CD4-positive, alpha-beta memory T cell (primary cell): Measurements from ENCODE around the gene C9orf57. TPM values are rescaled to one million over a fixed set of nuclear protein-coding genes. Genes with fewer than 3 reads are reported as not detected.
"Not testable (repeated sequence)": the region's sequence is repeated elsewhere in the genome, so short reads cannot be mapped to it uniquely, and the experiment has no call there.

Experiments
- CTCF ChIA-PET: fragments of 350-600 bp; sonication (Branson Sonifier 250); formaldehyde crosslinking; loops from one replicate; lab custom pipeline; 2021; ENCODE audit warnings: inconsistent platforms; ENCODE audit not compliant: partially characterized antibody; lab: Charles Lee
- POLR2A ChIA-PET: fragments of 350-600 bp; sonication (Branson Sonifier 250); formaldehyde crosslinking; loops from one replicate; lab custom pipeline; 2021; ENCODE audit not compliant: partially characterized antibody; lab: Charles Lee
- DNase-seq, 5 donors: peaks; one replicate each; pipeline versions ENCODE4 v3.0.0 to v3.0.0-alpha.2; 2020 to 2022; ENCODE audit warnings: mixed read lengths in 1 of 5
- H3K27ac ChIP-seq: one replicate; pipeline ENCODE4 v1.7.0; 2013; ENCODE audit warnings: low read depth, low read length
- H3K27me3 ChIP-seq: 2 replicates; pipeline ENCODE4 v1.7.0; 2013; ENCODE audit warnings: mild to moderate bottlenecking, low read length, moderate library complexity; ENCODE audit not compliant: insufficient read depth
- H3K36me3 ChIP-seq: 2 replicates; pipeline ENCODE4 v1.7.0; 2013; ENCODE audit warnings: mild to moderate bottlenecking, low read length, moderate library complexity; ENCODE audit not compliant: insufficient read depth
- H3K4me1 ChIP-seq: 2 replicates; pipeline ENCODE4 v1.7.0; 2013; ENCODE audit warnings: mild to moderate bottlenecking, low read length, moderate library complexity; ENCODE audit not compliant: insufficient read depth
- H3K4me3 ChIP-seq, 2 donors: one replicate each; pipeline ENCODE4 v1.7.0; 2013; ENCODE audit warnings: low read length in 2 of 2, mild to moderate bottlenecking in 1 of 2
- H3K9me3 ChIP-seq, 2 donors: one replicate each; pipeline ENCODE4 v1.7.0; 2013; ENCODE audit warnings: low read length in 2 of 2, control low read depth in 1 of 2; ENCODE audit not compliant: control insufficient read depth in 1 of 2
- H3K27ac Mint-ChIP-seq, 7 donors: one replicate each; pipeline ENCODE4 v1.8.0; 2020 to 2021; ENCODE audit warnings: mixed read lengths in 7 of 7, mild to moderate bottlenecking in 6 of 7, inconsistent platforms in 3 of 7, moderate library complexity in 3 of 7
- H3K27me3 Mint-ChIP-seq, 2 donors: one replicate each; pipeline ENCODE4 v1.8.0; 2020 to 2021; ENCODE audit warnings: mixed read lengths in 2 of 2
- H3K36me3 Mint-ChIP-seq, 2 donors: one replicate each; pipeline ENCODE4 v1.8.0; 2020 to 2021; ENCODE audit warnings: mixed read lengths in 2 of 2, inconsistent platforms in 1 of 2, mild to moderate bottlenecking in 1 of 2
- H3K4me1 Mint-ChIP-seq, 4 donors: one replicate each; pipeline ENCODE4 v1.8.0; 2020 to 2021; ENCODE audit warnings: mixed read lengths in 4 of 4, mild to moderate bottlenecking in 1 of 4
- H3K4me3 Mint-ChIP-seq, 8 donors: one replicate each; pipeline ENCODE4 v1.8.0; 2020 to 2021; ENCODE audit warnings: mixed read lengths in 8 of 8, mild to moderate bottlenecking in 7 of 8, moderate library complexity in 6 of 8, inconsistent platforms in 3 of 8
- H3K9me3 Mint-ChIP-seq, 8 donors: one replicate each; pipeline ENCODE4 v1.8.0; 2020 to 2021; ENCODE audit warnings: mixed read lengths in 8 of 8, mild to moderate bottlenecking in 5 of 8, inconsistent platforms in 3 of 8, moderate library complexity in 1 of 8
- intact Hi-C: fragments of 100-400 bp; cut with micrococcal nuclease; formaldehyde crosslinking; loops from one replicate; pipeline ENCODE4 v1.15.1; 2023
- polyA plus RNA-seq, 2 donors: library from polyadenylated mRNA; unstranded; fragments of 300-500 nt; fragmentation: Illumina TruSeq; gene quantifications; one replicate each; pipeline ENCODE4 v1.2.3, GENCODE V29; 2021
- total RNA-seq, 2 experiments: library from RNA; stranded (reverse); gene quantifications; one replicate each; pipeline ENCODE4 v1.2.3, GENCODE V29; 2021

Gene C9orf57
- total and polyA plus RNA-seq, 4 experiments from 2014 or later: not detected

DNA sequence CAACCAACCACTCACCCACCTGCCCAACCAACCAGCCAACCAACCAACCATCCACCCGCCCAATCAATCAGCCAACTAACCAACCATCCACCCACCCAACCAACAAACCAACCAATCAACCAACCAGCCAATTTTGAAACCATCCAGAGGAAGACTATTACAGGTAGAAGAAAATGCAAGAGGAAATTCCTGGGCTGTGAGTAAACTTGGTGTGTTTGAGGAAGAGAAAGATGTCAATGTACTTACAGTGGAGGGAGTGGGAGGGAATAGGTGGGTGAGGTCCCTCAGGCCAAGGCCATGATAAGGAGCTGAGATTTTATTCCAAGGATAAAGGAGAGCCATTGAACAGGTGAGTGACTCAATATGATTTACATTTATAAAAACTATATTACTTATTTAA, 30.4 kb downstream of the C9orf57 start:
- Histone ChIP-seq H3K27ac (no peak overlapping the region), H3K4me3 (no peak overlapping the region), H3K4me1 (no peaks in the 10 kb centered on the region), H3K27me3 (no peaks in the 10 kb centered on the region), H3K9me3 (no peaks in the 10 kb centered on the region), H3K36me3 (no peaks in the 10 kb centered on the region)
- H3K27ac Mint-ChIP-seq: no peak overlapping the region
- peak overlapping the region in 1 of 8 donors; percentile 41 for H3K4me3 Mint-ChIP-seq
- ChIA-PET CTCF (interaction anchor here (2.1 kb wide), 1 partner anchor 9 kb away, joined by 21 read pairs; no protein-coding TSS in a partner anchor), POLR2A (no interaction called here)
- peaks cover 4% of the 10 kb centered on the region in 2 donors for H3K27me3 Mint-ChIP-seq
- H3K9me3 Mint-ChIP-seq: peaks cover 0 to 4% (median 0%) of the 10 kb centered on the region in 8 donors
- DNase-seq: no peak
- no peaks in the 10 kb centered on the region for H3K36me3 Mint-ChIP-seq
- H3K4me1 Mint-ChIP-seq: no peaks in the 10 kb centered on the region
- intact Hi-C loops: loop anchor here (10.0 kb wide), 2 partner anchors 1105 to 1385 kb away; no protein-coding TSS in a partner anchor

- DNase-seq: no peak
- H3K9me3 ChIP-seq: no peaks in the 10 kb centered on the region
- ChIA-PET CTCF (interaction anchor here (0.9 to 8.1 kb wide), 22 partner anchors 9 to 740 kb away, joined by 3 to 125 read pairs (median 6); partner anchors contain the start of genes ABHD17B and C9orf85), POLR2A (no interaction called here)
- H3K9me3 Mint-ChIP-seq: peaks cover 0 to 3% (median 0%) of the 10 kb centered on the region in 8 donors
- no peak overlapping the region for H3K4me3 Mint-ChIP-seq
- peaks cover 3 to 4% of the 10 kb centered on the region in 2 donors for H3K27me3 Mint-ChIP-seq
- H3K36me3 ChIP-seq: no peaks in the 10 kb centered on the region
- H3K27ac ChIP-seq: no peak overlapping the region
- H3K4me1 ChIP-seq: no peaks in the 10 kb centered on the region
- no peaks in the 10 kb centered on the region for H3K36me3 Mint-ChIP-seq
- intact Hi-C loops: loop anchor here (1.0 to 10.0 kb wide), 6 partner anchors 219 to 1381 kb away; no protein-coding TSS in a partner anchor
- no peaks in the 10 kb centered on the region for H3K4me1 Mint-ChIP-seq
- H3K4me3 ChIP-seq: no peak overlapping the region
- no peaks in the 10 kb centered on the region for H3K27me3 ChIP-seq
- no peak overlapping the region for H3K27ac Mint-ChIP-seq
Measured at GRCh38 chr9:72025906-72026305, 34.5 kb downstream of the C9orf57 start.

DNA sequence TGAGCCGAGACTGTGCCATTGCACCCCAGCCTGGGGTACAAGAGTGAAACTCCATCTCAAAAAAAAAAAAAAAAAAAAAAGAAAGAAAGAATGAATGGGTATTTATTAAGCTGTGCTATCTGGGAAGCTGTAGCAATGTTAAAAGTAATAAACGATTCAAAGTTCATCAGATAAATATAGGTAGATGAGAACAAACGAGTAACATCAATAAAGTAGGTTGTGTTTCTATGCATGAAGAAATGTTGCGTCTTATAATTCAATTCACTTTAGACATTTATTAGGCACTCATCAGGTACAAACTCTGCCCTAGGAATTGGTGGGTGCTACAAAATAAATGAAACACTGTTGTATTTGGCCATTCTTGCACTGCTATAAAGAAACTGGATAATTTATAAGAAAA, 36.8 kb downstream of the C9orf57 start:
- Histone ChIP-seq H3K36me3 (no peaks in the 10 kb centered on the region), H3K4me3 (no peak overlapping the region), H3K9me3 (no peaks in the 10 kb centered on the region), H3K4me1 (no peaks in the 10 kb centered on the region), H3K27ac (no peak overlapping the region), H3K27me3 (no peaks in the 10 kb centered on the region)
- Mint-ChIP-seq H3K27me3 (peaks cover 0 to 2% of the 10 kb centered on the region in 2 donors), H3K4me3 (no peak overlapping the region), H3K27ac (no peak overlapping the region), H3K36me3 (no peaks in the 10 kb centered on the region), H3K9me3 (no peaks in the 10 kb centered on the region), H3K4me1 (no peaks in the 10 kb centered on the region)
- ChIA-PET CTCF (interaction anchor here (0.9 to 8.1 kb wide), 13 partner anchors 7 to 738 kb away, joined by 3 to 125 read pairs (median 31); partner anchors contain the start of genes ABHD17B and C9orf85), POLR2A (no interaction called here)
- intact Hi-C loops: loop anchor here (10.0 kb wide), 2 partner anchors 1099 to 1379 kb away; no protein-coding TSS in a partner anchor
- no peak for DNase-seq

GRCh38 chr9:72022841-72023240, 37.6 kb downstream of the C9orf57 start:
- Mint-ChIP-seq H3K36me3 (no peaks in the 10 kb centered on the region), H3K27me3 (peaks cover 0 to 2% of the 10 kb centered on the region in 2 donors), H3K4me1 (no peaks in the 10 kb centered on the region), H3K27ac (peak overlapping the region in 1 of 7 donors; percentile 27), H3K9me3 (no peaks in the 10 kb centered on the region), H3K4me3 (no peak overlapping the region)
- no peaks in the 10 kb centered on the region for H3K4me1 ChIP-seq
- H3K27ac ChIP-seq: no peak overlapping the region
- H3K36me3 ChIP-seq: no peaks in the 10 kb centered on the region
- no peaks in the 10 kb centered on the region for H3K27me3 ChIP-seq
- no peaks in the 10 kb centered on the region for H3K9me3 ChIP-seq
- H3K4me3 ChIP-seq: no peak overlapping the region
- no peak for DNase-seq
- ChIA-PET POLR2A (no interaction called here), CTCF (interaction anchor here (0.9 to 8.1 kb wide), 7 partner anchors 12 to 307 kb away, joined by 4 to 125 read pairs (median 40); no protein-coding TSS in a partner anchor)
- intact Hi-C loops: loop anchor here (10.0 kb wide), 2 partner anchors 1098 to 1378 kb away; no protein-coding TSS in a partner anchor

GRCh38 chr9:72013292-72013760, 47.1 kb downstream of the C9orf57 start:
- DNase-seq: peak in 1 of 5 donors; percentile 1
- peaks cover 2 to 9% (median 5%) of the 10 kb centered on the region in 4 donors for H3K4me1 Mint-ChIP-seq
- Histone ChIP-seq H3K4me1 (peaks cover 5% of the 10 kb centered on the region), H3K27ac (no peak overlapping the region), H3K4me3 (no peak overlapping the region), H3K27me3 (no peaks in the 10 kb centered on the region), H3K9me3 (no peaks in the 10 kb centered on the region), H3K36me3 (no peaks in the 10 kb centered on the region)
- no peaks in the 10 kb centered on the region for H3K9me3 Mint-ChIP-seq
- H3K4me3 Mint-ChIP-seq: no peak overlapping the region
- peak overlapping the region in 2 of 7 donors; percentile 19 to 44 for H3K27ac Mint-ChIP-seq
- ChIA-PET CTCF (interaction anchor here (0.7 to 6.9 kb wide), 4 partner anchors 10 to 408 kb away, joined by 3 to 51 read pairs (median 6); no protein-coding TSS in a partner anchor), POLR2A (no interaction called here)
- H3K27me3 Mint-ChIP-seq: no peaks in the 10 kb centered on the region
- intact Hi-C loops: no loop called here
- H3K36me3 Mint-ChIP-seq: no peaks in the 10 kb centered on the region

- H3K9me3 Mint-ChIP-seq: no peaks in the 10 kb centered on the region
- intact Hi-C loops: no loop called here
- Histone ChIP-seq H3K27me3 (no peaks in the 10 kb centered on the region), H3K4me3 (no peak overlapping the region), H3K9me3 (no peaks in the 10 kb centered on the region), H3K27ac (no peak overlapping the region), H3K36me3 (no peaks in the 10 kb centered on the region), H3K4me1 (peaks cover 5% of the 10 kb centered on the region)
- peak overlapping the region in 1 of 7 donors; percentile 46 for H3K27ac Mint-ChIP-seq
- ChIA-PET POLR2A (no interaction called here), CTCF (interaction anchor here (0.7 to 6.9 kb wide), 3 partner anchors 11 to 408 kb away, joined by 3 to 51 read pairs (median 8); no protein-coding TSS in a partner anchor)
- peaks cover 2 to 9% (median 5%) of the 10 kb centered on the region in 4 donors for H3K4me1 Mint-ChIP-seq
- DNase-seq: no peak
- no peak overlapping the region for H3K4me3 Mint-ChIP-seq
- no peaks in the 10 kb centered on the region for H3K27me3 Mint-ChIP-seq
- no peaks in the 10 kb centered on the region for H3K36me3 Mint-ChIP-seq
Measured at GRCh38 chr9:72012646-72013045, 47.8 kb downstream of the C9orf57 start.

- H3K4me3 ChIP-seq, H3K27ac Mint-ChIP-seq, intact Hi-C loops, H3K4me1 ChIP-seq, H3K27me3 ChIP-seq, DNase-seq, H3K27me3 Mint-ChIP-seq, H3K4me3 Mint-ChIP-seq, H3K27ac ChIP-seq, H3K9me3 ChIP-seq, H3K36me3 Mint-ChIP-seq, H3K9me3 Mint-ChIP-seq, H3K36me3 ChIP-seq, H3K4me1 Mint-ChIP-seq, POLR2A ChIA-PET: not testable (repeated sequence)
- CTCF ChIA-PET: interaction anchor here (6.9 kb wide), 1 partner anchor 16 kb away, joined by 51 read pairs; no protein-coding TSS in a partner anchor
Measured at GRCh38 chr9:72007726-72008125, 52.7 kb downstream of the C9orf57 start.
